CD4-positive, alpha-beta T cell treated with Interleukin-6 for 4 hours (primary cell): ENCODE measurements around the gene GRIK2.

Experiments
- DNase-seq: peaks from one replicate; pipeline ENCODE4 v3.0.0-alpha.2; 2020; ENCODE audit warnings: mixed read lengths

GRIK2 gene

GRCh38 chr6:101816716-101817115 is 423.2 kb downstream of the GRIK2 start:
- no peak for DNase-seq

- DNase-seq: no peak
These were observed 424.5 kb downstream of the GRIK2 start for GRCh38 chr6:101818051-101818450.

DNA sequence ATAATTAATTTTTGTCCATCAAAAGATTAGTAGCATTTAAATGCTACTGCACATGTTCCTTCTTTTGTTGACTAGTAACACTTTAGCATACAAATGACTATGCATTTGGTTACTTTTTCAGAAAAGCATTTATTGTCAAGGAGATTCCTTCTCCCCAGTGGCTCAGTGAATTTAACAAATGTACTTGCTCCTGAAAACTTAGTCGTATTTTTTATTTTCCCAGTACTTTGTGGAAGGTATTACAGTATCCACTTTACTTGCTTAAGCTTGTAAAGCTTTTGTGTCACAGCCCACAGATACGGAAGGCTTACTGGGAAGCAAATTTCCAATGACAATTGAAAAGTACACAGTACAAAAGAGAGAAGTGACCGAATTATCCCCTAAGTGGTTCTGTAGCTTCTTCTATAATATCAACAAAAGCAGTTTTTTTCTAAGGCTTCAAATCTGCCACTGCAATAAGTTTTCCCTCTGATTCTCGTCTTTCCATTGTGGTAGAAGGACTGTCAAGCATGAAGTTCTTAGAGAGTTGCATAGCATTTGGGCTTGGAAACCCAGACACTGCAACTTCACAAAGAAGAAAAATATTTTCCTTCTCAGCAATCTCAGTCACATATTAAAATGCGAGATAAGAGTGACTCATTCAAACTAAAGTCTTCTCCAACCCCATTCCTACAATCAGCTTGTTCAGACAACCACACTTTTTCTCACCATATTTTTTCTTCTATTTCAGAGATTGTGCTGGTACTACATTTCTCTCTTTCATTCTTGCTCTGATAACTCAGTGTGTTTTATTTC is 431.2 kb downstream of the GRIK2 start:
- no peak for DNase-seq

DNA sequence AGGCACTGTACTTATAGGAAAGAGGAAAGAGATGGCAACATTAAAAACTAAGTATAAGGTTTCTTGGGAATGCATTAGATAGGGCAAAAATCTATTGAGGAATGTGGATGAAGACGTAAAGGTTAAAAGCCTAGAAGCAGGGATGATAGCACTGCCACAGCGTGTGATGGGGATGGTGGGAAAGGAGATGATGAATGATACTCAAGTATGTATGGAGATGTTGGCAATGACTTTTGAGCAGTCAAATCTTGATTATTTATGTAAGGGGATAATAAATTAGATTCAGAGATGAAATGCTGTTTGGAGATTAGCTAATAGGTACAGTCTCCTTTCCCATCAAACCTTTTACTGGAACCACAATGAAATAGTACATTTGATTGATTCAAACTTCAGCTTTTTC is 432.8 kb downstream of the GRIK2 start:
- no peak for DNase-seq

- no peak for DNase-seq
These were observed 433.2 kb downstream of the GRIK2 start for GRCh38 chr6:101826678-101827077.

DNA sequence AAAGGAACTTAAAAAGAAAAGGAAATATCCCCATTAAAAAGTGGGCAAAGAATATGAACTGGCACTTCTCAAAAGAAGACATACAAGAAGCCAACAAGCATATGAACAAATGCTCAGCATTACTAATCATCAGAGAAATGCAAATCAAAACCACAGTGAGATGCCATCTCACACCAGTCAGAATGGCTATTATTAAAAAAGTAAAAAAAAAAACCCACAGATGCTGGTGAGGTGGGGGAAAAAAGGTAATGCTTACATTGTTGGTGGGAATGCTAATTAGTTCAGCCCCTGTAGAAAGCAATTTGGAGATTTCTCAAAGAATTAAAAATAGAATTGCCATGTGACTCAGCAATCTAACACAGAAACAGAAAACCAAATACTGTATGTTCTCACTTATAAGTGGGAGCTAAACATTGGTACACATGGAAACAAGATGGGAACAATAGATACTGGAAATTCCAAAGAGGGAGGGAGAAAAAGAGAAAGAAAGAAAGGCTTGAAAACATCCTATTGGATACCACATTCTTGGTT is 437.1 kb downstream of the GRIK2 start:
- no peak for DNase-seq

- no peak for DNase-seq
These were observed 438.9 kb downstream of the GRIK2 start for GRCh38 chr6:101832371-101832770.

DNA sequence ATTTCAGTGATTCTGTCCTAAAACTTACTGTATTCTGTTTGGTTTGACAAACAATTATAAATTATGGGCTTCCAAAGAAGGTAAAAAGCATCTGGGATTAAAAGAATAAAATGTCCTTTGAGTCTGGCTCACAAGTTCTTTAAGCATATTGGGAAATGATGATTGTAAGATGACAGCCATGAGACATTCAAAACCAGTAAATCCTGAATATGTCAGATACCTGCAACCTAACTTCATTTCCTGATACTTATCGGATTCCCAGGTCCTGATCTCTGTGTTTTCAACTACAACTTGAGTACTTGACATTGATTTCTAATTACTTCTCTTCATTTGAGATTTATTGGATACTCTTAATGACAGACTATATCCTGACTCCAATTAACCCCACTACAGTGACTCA is 446.6 kb downstream of the GRIK2 start:
- no peak for DNase-seq

- no peak for DNase-seq
These were observed 451.7 kb downstream of the GRIK2 start for GRCh38 chr6:101845172-101845571.

DNA sequence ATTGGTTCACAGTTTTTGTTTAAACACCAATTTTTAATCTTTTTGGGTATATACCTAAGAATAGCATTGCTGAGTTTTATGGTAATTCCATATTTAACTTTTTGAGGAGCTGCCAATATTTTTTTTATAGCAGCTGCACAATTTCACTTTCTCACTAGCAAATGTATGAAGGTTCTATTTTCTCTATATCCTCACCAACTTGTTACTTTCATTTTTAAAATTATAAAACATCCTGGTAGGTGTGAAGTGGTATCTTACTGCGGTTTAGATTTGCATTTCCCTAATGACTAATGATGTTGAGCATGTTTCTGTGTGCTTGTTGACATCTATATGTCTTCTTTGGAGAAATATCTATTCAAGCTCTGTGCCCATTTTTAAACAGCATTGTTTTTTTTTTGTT is 452.1 kb downstream of the GRIK2 start:
- DNase-seq: no peak

DNA sequence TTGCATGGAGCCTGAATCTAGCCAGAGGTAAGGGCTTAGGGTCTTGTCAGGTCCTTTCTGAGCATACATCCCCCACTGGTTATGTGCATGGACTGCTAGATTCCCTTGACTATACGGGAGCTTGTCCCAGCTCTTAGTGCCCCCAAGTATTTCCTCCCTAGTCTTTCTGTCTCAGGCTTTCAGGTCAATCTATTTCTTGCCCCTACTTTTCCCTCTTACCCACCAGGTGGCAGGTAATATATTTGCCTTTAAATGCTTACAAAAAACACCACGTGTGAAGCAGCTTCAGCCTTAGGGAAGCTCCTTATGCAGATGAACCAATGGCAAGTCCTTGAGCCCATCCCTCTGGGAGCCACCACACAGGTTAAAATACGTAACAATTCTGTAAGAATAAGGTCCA is 454.2 kb downstream of the GRIK2 start:
- DNase-seq: no peak

- no peak for DNase-seq
These were observed 458.4 kb downstream of the GRIK2 start for GRCh38 chr6:101851911-101852310.

DNA sequence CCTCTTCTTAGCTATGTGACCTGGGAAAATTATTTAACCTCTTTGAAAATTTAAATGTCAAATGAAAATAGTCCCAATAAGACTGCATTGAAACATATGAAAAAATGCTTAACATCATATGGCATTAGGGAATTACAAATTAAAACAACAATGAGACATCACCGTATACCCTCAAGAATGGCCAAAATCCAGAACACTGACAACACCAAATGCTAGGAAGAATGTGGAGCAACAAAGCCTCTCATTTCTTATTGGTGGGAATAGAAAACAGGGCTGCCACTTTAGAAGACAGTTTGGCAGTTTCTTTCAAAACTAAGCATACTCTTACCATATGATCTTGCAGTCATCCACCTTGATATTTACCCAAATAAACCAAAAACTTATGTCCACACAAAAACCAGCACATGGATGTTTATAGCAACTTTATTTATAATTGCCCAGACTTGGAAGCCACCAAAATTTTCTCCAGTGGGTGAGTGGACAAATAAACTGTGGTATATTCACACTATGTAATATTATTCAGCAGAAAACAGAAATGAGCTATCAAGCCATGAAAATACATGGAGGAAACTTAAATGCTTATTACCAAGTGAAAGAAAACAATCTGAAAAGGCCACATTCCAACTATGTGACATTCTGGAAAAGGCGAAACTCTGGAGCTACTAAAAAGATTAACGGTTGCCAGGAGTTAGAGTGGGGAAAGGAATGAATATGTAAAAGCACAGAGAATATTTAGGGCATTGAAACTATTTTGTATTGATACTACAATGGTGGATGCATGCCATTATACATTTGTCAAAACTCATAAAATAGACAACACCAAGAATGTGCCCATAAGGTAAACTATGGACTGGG is 459.9 kb downstream of the GRIK2 start:
- DNase-seq: no peak

DNA sequence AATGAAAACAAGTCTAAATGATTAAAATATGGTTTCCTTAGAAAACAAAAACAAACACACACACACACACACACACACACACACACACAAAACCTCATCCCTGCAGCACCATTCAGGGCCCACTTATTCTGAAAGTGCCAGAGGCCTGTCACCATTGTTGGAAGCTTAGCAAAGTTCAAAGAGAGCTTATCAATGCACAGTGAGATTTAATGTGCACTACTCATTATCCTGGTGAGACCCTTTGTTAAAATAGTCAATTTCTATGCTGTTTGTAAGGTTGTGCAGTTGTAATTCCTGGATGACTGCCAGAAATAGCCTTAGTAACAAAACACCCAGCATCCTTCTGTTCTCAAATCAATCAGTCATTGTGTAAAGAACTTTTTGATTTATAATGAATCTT is 482.9 kb downstream of the GRIK2 start:
- DNase-seq: no peak

- DNase-seq: no peak
These were observed 485.2 kb downstream of the GRIK2 start for GRCh38 chr6:101878554-101879276.

DNA sequence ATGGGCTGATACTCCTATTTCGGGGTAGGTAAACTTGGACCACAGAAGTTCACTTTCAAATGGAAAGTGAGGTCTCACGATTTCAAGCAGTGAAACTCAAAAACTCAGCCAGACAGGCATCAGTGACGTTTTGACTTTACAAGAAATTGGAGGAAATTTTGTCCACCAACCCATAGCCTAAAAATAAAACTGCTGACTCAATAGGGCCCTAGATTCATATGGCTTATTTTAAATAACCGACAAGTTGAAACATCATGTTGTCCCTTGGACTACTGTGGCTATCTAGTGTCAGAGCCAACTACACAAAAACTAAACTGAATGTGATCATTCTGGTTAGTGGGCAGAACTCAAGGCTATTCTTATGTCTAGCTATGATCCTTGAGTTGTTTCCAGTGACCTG is 486.3 kb downstream of the GRIK2 start:
- no peak for DNase-seq

GRCh38 chr6:101883505-101883904 is 490.0 kb downstream of the GRIK2 start:
- no peak for DNase-seq

GRCh38 chr6:101887532-101887931 is 494.0 kb downstream of the GRIK2 start:
- no peak for DNase-seq

GRCh38 chr6:101907356-101908217 is 514.1 kb downstream of the GRIK2 start:
- DNase-seq: no peak

GRCh38 chr6:101909366-101909765 is 515.9 kb downstream of the GRIK2 start:
- DNase-seq: no peak

GRCh38 chr6:101912311-101912710 is 518.8 kb downstream of the GRIK2 start:
- no peak for DNase-seq

GRCh38 chr6:101918471-101918870 is 525.0 kb downstream of the GRIK2 start:
- no peak for DNase-seq
